K562 (cell line): ENCODE measurements around the gene N4BP2. TPM values are rescaled to one million over a fixed set of nuclear protein-coding genes. Genes with fewer than 3 reads are reported as not detected.

Source experiments
- ATAC-seq: fragments of 200-7000 bp; cut with Tn5 transposase; 3 replicates; pipeline ENCODE4 v1.9.1; 2020; ENCODE audit warnings: moderate library complexity
- BruUV-seq: library from RNA; stranded (reverse); fragments of 400-500 nt; replicated peaks from 2 replicates; lab custom pipeline; 2021; lab: Mats Ljungman, UMichigan
- CTCF ChIA-PET: fragments of 300-600 bp; formaldehyde crosslinking; extraction: SDS; loops from one replicate; lab custom pipeline; 2021; ENCODE audit warnings: low intra/inter-chr PET ratio; lab: Yijun Ruan, JAX
- POLR2A ChIA-PET: fragments of 300-600, 350-650 bp; sonication (Branson Sonifier 250); formaldehyde crosslinking; extraction: SDS; loops from one replicate; lab custom pipeline; 2021; ENCODE audit warnings: antibody characterized with exemption, inconsistent platforms; lab: Yijun Ruan, JAX
- DNase-seq, 4 experiments: peaks; one replicate each; pipeline versions ENCODE4 v3.0.0 to v3.0.0-alpha.2; 2011 to 2018; ENCODE audit warnings: low spot score in 3 of 4, mixed read lengths in 3 of 4; ENCODE audit errors: extremely low read depth in 1 of 4
- FAIRE-seq: peaks from 2 replicates; lab custom pipeline; 2011; peaks lifted over from hg19 to GRCh38; lab: Jason Lieb, UNC
- H2AFZ ChIP-seq: 2 replicates; pipeline ENCODE4 v1.6.0; 2011; ENCODE audit warnings: low read depth, low read length, control low read depth, inconsistent platforms
- H3K27ac ChIP-seq: fragments of 200-600 bp; 3 replicates; pipeline ENCODE4 v1.8.0; 2011; ENCODE audit warnings: low read depth, mild to moderate bottlenecking, control low read depth, inconsistent platforms, low read length, moderate library complexity, mixed read lengths; ENCODE audit errors: extremely low read depth
- H3K27me3 ChIP-seq, 2 experiments: fragments of 300-600 bp in 1 of 2; 2 replicates in 1 of 2; 3 replicates in 1 of 2; pipeline versions ENCODE4 v1.6.0 to v1.8.0; 2011; ENCODE audit warnings: inconsistent platforms in 2 of 2, low read length in 2 of 2, mild to moderate bottlenecking in 1 of 2, mixed read lengths in 1 of 2, moderate library complexity in 1 of 2; ENCODE audit not compliant: control insufficient read depth in 2 of 2, insufficient read depth in 2 of 2
- H3K36me3 ChIP-seq: fragments of 300-600 bp; 3 replicates; pipeline ENCODE4 v1.8.0; 2011; ENCODE audit warnings: mild to moderate bottlenecking, low read length, inconsistent platforms; ENCODE audit not compliant: control insufficient read depth, insufficient read depth
- H3K4me1 ChIP-seq, 2 experiments: fragments of 200-600 bp in 1 of 2; replicated peaks in 1 of 2; 2 replicates in 1 of 2; 3 replicates in 1 of 2; pipeline versions ENCODE4 v1.5.1 to v1.8.0; 2011; ENCODE audit warnings: inconsistent platforms in 2 of 2, low read length in 2 of 2, mild to moderate bottlenecking in 1 of 2, mixed read lengths in 1 of 2, moderate library complexity in 1 of 2; ENCODE audit not compliant: control insufficient read depth in 2 of 2, insufficient read depth in 2 of 2
- H3K4me2 ChIP-seq: 2 replicates; pipeline ENCODE4 v1.6.1; 2011; ENCODE audit warnings: low read length, control low read depth, inconsistent platforms, mixed read lengths; ENCODE audit not compliant: insufficient read depth
- H3K4me3 ChIP-seq: fragments of 200-600 bp; sonication (generic), shearing (Covaris generic); 2 replicates; pipeline ENCODE4 v1.5.1; 2016; ENCODE audit warnings: control low read depth, inconsistent platforms
- H3K79me2 ChIP-seq: fragments of 200-600 bp; 3 replicates; pipeline ENCODE4 v1.8.0; 2011; ENCODE audit warnings: low read length, inconsistent platforms; ENCODE audit not compliant: control insufficient read depth, insufficient read depth
- H3K9ac ChIP-seq, 2 experiments: 2 replicates each; pipeline versions ENCODE4 v1.6.0 to v1.6.1; 2011; ENCODE audit warnings: low read depth in 2 of 2, low read length in 2 of 2, control low read depth in 1 of 2, inconsistent platforms in 1 of 2, mild to moderate bottlenecking in 1 of 2, mixed read lengths in 1 of 2; ENCODE audit not compliant: insufficient read depth in 1 of 2
- H3K9me1 ChIP-seq: one replicate; pipeline ENCODE4 v1.6.0; 2011; ENCODE audit warnings: inconsistent platforms, mild to moderate bottlenecking, low read length, moderate library complexity; ENCODE audit not compliant: control insufficient read depth, insufficient read depth
- H3K9me3 ChIP-seq: replicated peaks from 2 replicates; pipeline ENCODE4 v1.5.1; 2011; ENCODE audit warnings: low read depth, low read length, inconsistent platforms; ENCODE audit not compliant: control insufficient read depth, insufficient read depth
- H4K20me1 ChIP-seq: replicated peaks from 2 replicates; pipeline ENCODE4 v1.6.1; 2011; ENCODE audit warnings: low read length, inconsistent platforms, mixed read lengths; ENCODE audit not compliant: control insufficient read depth, insufficient read depth
- CHCHD3 ChIP-seq: fragments of 250-450 bp; sonication (Bioruptor Pico); IDR thresholded peaks from 2 replicates; pipeline ENCODE4 v2.1.2; 2022; ENCODE audit warnings: mild to moderate bottlenecking
- CXXC5 ChIP-seq: fragments of 250-450 bp; sonication (Bioruptor Pico); IDR thresholded peaks from 2 replicates; pipeline ENCODE4 v1.8.0; 2022; ENCODE audit warnings: inconsistent platforms, mild to moderate bottlenecking, moderate library complexity
- NFIC ChIP-seq: fragments of 450-650 bp; IDR thresholded peaks from 2 replicates; pipeline ENCODE4 v1.6.1; 2017; ENCODE audit warnings: mild to moderate bottlenecking, inconsistent platforms
- RBM39 ChIP-seq: fragments of 200-400 bp; formaldehyde crosslinking; optimal IDR thresholded peaks from 2 replicates; pipeline ENCODE3; 2018; ENCODE audit warnings: low read depth, low read length
- TBP ChIP-seq: optimal IDR thresholded peaks from 2 replicates; pipeline ENCODE3; 2011; ENCODE audit warnings: low read depth, low read length, improper control_type of control experiment
- ZFP1 ChIP-seq: fragments of 450-650 bp; formaldehyde crosslinking; IDR thresholded peaks from 2 replicates; pipeline ENCODE4 v1.4.0; 2020; ENCODE audit warnings: mild to moderate bottlenecking, mixed read lengths
- WGBS: fragments of 100-300 bp; shearing (Covaris generic); methylation state at CpG from one replicate; pipeline ENCODE4 v1.1.6; 2016; ENCODE audit warnings: low coverage, mixed read lengths; ENCODE audit not compliant: insufficient coverage; ENCODE audit errors: missing lambda C conversion rate; 5-methylcytosine and 5-hydroxymethylcytosine counted together
- in situ Hi-C: fragments of 300-500 bp; cut with MboI; formaldehyde crosslinking; loops from 4 replicates; pipeline ENCODE4 v1.15.0; 2018; ENCODE audit warnings: inconsistent platforms, mixed read lengths
- intact Hi-C: fragments of 100-400 bp; cut with micrococcal nuclease; formaldehyde crosslinking; loops from 2 replicates; pipeline ENCODE4 v1.14.2; 2022
- polyA plus RNA-seq, 8 experiments: library from polyadenylated mRNA; depleted of rRNA in 4 of 8; stranded (reverse) in 5 of 8; unstranded in 3 of 8; fragments of >200 nt; fragmentation: Nextera tagmentation in 2 of 8; fragmentation: Illumina TruSeq in 1 of 8; extraction: Ambion mirVana in 2 of 8; extraction: Trizol in 1 of 8; gene quantifications; 2 replicates each; pipeline versions ENCODE4 v1.2.1 to v1.2.3, GENCODE V29; 2011 to 2014; ENCODE audit warnings: inconsistent platforms in 1 of 8, missing spikeins in 1 of 8
- total RNA-seq, 7 experiments: library from RNA; depleted of rRNA in 6 of 7; stranded (reverse); fragments of >200 nt in 6 of 7; fragmentation: Illumina TruSeq in 2 of 7; extraction: Trizol in 2 of 7; gene quantifications; 2 replicates each; pipeline versions ENCODE4 v1.2.1 to v1.2.3, GENCODE V29; 2011 to 2021; ENCODE audit warnings: low replicate concordance in 1 of 7
- TF ChIP-seq, protein P1 (sequence below), 3 experiments: fragments of 200-800 bp in 1 of 3; sonication (Bioruptor generic) in 1 of 3; sonication (generic) in 1 of 3; formaldehyde crosslinking in 1 of 3; IDR thresholded peaks; 2 replicates each; pipeline versions ENCODE4 v1.6.1 to v1.8.0; 2016 to 2022; ENCODE audit warnings: mild to moderate bottlenecking in 2 of 3, missing compliant biosample characterization in 2 of 3, missing genetic modification characterization in 2 of 3, missing genetic modification reagents in 1 of 3

The N4BP2 gene
- total and polyA plus RNA-seq, 9 of the 15 experiments (the other 6 are each of a cell fraction or from before 2014, with no cell fraction given), result 2.7 to 12.6 (median 7.6) TPM

DNA sequence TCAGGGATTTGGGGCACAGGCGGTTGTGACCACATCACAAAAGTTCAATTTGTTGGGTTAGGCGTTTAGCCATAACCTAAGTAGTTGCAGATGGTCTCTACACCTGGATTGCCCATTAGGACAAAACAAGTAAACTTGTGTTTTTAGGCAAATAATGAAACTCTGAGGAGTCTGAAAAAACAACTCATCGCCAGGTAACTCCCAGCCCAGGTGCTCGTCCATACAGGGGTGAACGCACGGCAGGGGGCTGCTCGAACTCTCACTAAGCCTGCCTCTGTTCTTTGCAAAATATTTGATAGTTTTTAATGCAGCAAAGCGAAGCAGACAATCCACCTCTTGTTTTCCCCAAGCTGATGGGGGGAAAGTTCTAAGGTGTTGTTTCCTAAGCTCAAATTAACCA is 139.6 kb downstream of the N4BP2 start:
- no peaks in the 10 kb centered on the region for H4K20me1 ChIP-seq
- in situ Hi-C loops (no loop called here), intact Hi-C loops (no loop called here)
- POLR2A ChIA-PET, result interaction anchor here (0.7 to 1.7 kb wide), 2 partner anchors 9 to 12 kb away, joined by 3 read pairs; no protein-coding TSS in a partner anchor
- H3K27ac ChIP-seq, result peak overlapping the region; percentile 85
- peaks cover 46% of the 10 kb centered on the region for H3K79me2 ChIP-seq
- TF ChIP-seq RBM39 (no peak), ZFP1 (CRISPR knock-in tag) (peak; percentile 23; the same call in 1 of the 2 replicates), CHCHD3 (no peak), TBP (peak; percentile 0), NFIC (no peak), CXXC5 (CRISPR knock-in tag) (no peak)
- TF ChIP-seq, protein P1, sequence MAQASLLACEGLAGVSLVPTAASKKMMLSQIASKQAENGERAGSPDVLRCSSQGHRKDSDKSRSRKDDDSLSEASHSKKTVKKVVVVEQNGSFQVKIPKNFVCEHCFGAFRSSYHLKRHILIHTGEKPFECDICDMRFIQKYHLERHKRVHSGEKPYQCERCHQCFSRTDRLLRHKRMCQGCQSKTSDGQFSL (CRISPR knock-in tag; IDR thresholded peaks at IDR 0.05), result no peak
- TF ChIP-seq, protein P1 (tag; IDR thresholded peaks at IDR 0.05), result 0 out of 4 replicates have a peak, but pooled peaks of 1 of the 2 experiments have one; percentile 4
- no peaks in the 10 kb centered on the region for H3K36me3 ChIP-seq
- BruUV-seq, result no TSS peak
- DNase-seq, result no peak
- H3K9ac ChIP-seq, result peak overlapping the region in 1 of 2 experiments; percentile 83; a peak in 2 of 4 replicates
- peak overlapping the region; percentile 90 for H3K4me2 ChIP-seq
- no peaks in the 10 kb centered on the region for H3K27me3 ChIP-seq
- H3K9me3 ChIP-seq, result no peaks in the 10 kb centered on the region
- FAIRE-seq, result no peak
- WGBS, result 70% methylated on average over 8 of the region's 8 CpGs
- no peaks in the 10 kb centered on the region for H3K9me1 ChIP-seq
- ATAC-seq, result no peak
- CTCF ChIA-PET, result no interaction called here
- peaks cover 35 to 51% of the 10 kb centered on the region in 2 experiments for H3K4me1 ChIP-seq
- H2AFZ ChIP-seq, result peak overlapping the region; percentile 93
- peak overlapping the region; percentile 50; the same call in 1 of the 2 replicates for H3K4me3 ChIP-seq
